ENCODE data around the gene STKLD1.
"Not testable (repeated sequence)": the region's sequence is repeated elsewhere in the genome, so short reads cannot be mapped to it uniquely, and the experiment has no call there.

The STKLD1 gene

DNA sequence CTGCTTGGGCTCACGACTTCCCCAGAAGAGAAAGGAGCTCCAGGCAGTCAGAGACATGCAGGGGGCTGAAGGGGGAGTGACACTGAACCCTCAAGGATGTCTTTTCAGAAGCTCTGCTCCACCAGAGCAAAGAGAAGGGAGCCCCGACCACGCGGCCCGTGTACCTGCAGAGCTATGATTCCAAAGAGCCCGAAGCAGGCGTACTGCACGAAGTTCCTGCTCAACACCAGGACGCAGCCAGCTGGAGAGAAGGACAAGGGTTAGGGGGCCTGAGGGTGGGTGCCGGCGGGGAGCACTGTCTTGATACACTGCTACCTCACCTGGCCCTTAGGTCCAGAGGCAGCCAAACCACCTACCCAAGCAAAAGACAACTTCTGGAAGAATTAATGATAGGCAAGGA is 9.7 kb upstream of the STKLD1 start:
- no peak for DNase-seq

DNA sequence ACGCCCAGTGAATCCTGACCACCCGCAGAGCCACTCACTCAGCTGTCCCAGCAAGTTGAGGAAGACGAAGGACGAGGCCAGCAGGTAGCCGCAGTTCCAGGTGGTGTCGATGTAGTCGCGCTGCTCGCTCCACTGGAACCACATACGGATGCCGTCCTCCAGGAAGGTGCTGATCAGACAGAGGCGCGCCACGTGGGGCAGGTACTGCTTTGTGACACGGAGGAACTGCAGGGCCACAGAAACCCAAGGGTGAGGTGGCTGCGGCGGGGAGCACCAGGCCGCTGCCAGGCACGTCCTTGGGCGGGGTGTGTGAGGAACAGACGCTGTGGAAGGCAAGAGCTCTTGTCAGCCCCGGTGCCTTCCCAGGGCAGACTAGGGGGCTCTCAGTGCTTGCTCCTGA is 8.9 kb upstream of the STKLD1 start:
- no peak for DNase-seq

DNA sequence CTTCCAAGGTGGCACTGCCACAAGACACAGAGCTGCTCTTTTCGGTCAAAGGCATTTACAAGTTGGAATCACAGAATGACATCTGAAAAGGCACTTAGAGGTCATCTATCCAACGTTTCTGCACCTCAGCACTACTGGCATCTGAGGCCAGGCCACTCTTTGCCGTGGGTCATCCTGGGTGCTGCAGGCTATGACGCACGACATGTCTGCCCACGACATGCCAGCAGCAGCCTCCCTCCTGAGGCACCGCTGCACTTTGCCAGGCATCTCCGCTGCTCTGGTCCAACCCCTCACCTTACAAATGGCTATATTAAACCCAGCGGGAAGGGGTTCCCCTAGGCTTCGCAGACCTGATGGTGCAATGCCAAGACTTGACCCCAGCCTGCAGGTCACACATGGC is 8.4 kb upstream of the STKLD1 start:
- no peak for DNase-seq

DNA sequence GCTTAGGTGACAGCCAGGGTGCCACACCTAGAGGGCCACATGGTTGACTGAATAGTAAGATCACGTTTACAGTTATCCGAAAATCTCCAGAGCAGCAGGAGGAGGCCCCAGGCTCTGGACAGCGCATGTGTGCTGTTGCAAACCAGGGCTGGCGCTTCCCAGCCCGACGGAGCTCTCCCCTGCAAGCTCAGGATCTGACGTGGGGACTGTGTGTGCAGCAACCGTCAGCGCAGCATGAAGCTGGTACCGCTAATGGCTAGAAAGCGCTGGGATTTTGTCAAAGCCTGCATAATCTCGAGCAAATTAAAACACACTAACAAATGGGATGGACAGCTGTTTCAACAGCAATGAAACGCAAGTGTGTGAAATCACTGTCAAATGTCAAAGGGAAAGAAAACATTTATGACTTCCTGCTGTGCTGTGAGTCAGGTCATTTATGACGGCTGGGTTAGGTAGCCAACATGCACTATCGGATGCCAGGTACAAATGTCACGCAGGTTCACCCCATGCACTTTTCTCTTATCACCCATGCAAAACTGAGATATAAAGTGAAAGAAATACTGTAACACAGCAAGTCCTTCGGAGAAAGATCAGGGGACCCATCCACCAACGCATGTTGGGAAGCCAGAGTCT is 7.8 kb upstream of the STKLD1 start:
- DNase-seq = no peak

DNA sequence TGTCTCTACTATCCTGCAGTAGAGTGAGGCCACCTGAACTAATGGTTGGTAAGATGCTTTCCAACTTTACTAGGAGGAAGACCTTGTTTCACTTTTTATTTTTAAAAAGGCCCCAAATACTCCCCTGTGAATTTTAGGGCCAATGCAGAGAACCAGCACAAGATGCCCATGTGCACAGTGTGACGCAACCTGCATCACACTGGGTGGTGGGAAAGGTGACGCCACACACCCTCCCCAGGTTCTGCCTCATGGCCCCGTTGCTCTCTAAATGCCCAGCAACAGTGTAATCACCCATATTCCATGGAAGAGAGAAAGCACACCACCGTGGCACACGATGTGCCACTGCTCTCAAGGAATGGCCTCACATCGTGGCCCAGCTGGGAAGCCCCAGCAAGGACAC is 6.7 kb upstream of the STKLD1 start:
- DNase-seq = no peak

DNA sequence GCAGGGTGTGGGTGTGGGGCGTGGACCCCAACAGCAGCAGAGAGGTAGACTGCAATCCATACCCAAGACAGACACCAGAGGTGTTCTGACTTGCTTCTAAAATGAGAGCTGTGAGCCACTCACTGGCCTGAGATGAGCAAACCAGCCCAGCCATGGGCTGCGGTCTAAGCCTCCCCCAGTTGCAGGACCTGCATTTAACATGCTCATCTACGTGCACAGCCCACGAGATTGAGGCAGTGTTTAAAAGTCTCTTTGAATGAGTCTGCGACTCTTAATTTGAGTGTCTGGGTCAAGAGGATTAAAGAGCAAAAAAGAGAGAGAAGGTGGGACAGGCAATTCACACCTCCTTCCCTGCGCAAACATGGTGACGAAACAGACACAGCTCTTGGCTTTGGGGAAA is 6.2 kb upstream of the STKLD1 start:
- no peak for DNase-seq

DNA sequence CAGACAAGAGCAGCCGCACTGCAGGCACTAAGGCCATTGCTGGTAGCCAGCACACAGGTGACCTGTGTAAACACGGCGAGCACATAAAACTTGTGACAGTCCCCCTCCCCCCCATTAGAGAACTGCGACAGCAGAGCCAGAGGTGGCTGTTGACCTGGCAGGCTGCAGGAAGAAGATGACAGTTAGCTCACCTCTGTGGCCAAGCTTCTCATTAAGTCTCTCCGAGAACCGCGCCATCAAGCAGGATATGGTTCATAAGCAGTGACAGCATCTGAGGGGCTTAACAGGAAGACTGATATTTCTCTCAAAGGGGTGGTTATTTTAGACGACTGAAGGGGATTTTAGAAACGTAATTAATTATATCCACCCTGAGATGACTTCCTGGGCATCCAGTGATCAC is 5.5 kb upstream of the STKLD1 start:
- DNase-seq = no peak

DNA sequence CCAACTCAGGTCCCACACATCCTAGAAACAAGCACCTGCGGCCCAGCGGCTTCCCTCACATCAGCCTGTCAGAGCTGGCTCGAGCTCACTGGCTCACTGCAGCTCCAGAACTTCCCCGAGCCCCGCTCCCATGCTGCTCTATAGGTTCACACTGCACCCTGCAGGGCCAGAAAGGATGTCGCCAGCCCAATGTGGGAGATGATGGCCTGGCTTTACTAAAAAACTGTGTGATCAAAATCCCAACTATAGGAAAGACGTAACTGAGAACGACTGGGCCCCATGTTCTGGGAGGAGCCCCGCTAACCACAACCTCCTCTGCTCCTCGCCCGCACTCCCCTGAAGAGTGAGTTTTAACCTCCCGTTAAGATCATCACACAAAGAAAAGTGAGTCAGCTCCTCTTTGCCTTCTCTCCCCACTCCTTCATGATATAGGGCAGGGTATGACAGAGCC is 4.9 kb upstream of the STKLD1 start:
- no peak for DNase-seq

DNA sequence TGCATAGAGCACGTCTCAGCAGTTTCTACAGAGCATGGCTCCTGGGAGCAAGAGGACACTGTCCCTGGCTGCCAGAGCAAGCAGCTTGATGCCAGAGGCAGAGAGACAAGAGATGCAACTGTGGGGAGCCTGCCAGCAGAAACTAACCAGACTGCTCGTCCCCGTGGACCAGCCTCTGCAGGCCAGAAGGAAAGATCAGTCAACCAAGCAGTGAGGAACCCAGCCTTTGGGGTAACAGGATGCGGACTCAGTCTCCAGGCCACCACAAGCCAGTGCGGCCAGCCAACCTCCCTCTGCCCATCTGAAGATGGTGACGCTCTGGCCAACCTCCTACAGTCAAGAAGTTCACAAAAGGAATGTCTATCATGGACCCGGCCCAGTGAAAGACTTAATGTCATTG is 4.0 kb upstream of the STKLD1 start:
- DNase-seq = no peak

DNA sequence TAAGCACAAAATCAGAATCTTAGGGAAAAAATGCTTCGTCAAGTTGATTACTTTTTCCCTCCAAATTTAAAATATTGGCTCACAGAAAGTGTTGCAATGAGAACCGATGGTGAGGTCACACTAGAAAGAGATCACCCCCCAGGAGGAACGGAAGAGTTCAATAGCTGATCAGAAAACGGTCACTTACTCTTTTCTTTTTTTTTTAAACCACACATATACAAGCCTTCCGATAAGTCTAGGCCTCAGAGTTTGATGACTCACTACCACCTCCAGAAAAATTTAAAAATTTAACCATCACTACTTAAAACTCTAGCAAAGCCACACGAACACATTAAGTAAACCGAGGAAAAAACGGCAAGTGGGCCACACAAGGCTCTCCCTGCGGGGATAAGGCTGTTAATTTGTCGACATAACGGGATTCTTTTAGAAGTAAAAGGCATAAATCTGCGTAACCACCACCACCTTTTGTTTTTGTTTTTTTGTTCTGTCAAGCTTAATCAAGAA is 1.5 kb upstream of the STKLD1 start:
- no peak for DNase-seq

DNA sequence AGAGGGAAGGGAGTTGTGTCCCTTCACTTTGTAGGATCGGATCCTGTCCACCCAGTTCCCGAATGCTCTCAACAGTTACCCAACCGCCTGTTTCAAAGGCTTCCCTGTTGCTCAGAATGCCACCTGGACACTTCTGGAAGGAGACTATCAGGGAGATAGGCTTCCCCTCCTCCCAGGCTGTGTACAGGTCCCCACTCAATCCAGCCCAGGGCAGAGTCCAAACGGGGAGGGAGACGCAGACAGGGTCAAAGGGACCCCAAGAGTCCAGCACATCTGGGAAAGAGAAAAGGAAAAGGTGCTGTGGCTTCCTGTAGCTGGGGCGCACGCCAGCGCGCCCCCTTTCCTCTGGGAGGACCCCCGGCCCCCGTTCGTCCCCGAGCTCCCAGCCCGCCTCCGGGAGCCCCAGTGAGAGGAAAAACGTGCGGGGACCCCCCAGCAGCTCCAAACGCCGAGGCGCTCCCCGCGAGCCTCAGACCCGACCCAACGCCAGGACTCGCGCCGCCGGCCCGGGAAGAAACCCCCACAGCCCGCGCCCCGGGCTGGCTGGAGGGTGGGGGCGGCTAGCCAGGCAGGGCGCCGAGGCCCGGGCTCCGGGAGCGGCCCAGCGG is 946 bp upstream of the STKLD1 start:
- DNase-seq = peak; percentile 43

DNA sequence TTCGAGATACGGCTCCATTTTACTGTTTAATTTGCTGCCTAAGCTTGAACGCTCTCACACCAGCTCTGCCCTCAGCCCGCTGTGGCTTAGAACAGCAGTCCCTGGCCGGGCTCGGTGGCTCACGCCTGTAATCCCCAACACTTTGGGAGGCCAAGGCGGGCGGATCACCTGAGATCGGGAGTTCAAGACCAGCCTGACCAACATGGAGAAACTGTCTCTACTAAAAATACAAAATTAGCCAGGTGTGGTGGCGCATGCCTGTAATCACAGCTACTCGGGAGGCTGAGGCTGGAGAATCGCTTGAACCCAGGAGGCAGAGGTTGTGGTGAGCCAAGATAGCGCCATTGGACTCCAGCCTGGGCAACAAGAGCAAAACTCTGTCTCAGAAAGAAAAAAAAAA is 1.1 kb downstream of the STKLD1 start:
- not testable (repeated sequence) for DNase-seq

DNA sequence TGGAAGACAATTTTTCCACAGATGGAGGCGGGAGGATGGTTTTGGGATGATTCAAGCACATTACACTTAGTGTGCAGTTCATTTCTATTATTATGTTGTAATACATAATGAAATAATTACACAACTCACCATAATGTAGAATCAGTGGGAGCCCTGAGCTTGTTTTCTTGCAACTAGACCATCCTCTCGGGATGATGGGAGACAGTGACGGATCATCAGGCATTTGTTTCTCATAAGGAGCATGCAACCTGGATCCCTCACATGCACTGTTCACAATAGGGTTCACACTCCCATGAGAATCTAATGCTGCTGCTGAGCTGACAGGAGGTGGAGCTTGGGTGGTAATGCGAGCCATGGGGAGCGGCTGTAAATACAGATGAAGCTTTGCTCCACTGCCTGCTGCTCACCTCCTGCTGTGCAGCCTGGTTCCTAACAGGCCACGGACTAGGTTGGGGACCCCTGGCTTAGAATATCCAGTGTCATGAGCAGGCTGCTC is 1.6 kb downstream of the STKLD1 start:
- peak; percentile 67 for DNase-seq

DNA sequence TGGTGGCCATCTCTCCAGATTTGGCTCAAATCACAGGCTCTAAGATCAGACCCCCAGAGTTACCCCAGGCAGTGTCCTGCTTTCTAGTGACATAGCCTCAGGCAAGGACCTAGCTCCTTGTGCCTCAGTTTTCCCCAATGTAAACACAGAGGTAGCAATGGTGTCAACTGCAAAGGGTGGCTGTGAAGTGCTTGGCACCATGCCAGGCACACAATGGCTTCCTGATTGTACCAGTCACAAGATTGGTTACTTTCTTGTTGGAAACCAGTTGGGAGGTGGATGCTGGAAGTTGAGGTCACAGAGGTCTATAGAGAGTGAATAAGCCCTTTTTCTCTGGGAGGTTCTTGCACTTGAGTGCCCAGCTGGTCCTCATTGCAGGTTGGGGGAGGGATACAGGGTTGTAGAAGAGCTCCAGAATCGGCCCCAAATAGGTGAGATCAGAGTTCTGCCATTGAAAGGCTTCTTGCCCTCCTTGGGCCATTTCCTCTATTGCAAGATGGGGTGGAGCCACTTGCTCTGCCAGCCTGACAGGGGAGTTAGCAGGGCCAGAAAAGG is 2.3 kb downstream of the STKLD1 start:
- no peak for DNase-seq

DNA sequence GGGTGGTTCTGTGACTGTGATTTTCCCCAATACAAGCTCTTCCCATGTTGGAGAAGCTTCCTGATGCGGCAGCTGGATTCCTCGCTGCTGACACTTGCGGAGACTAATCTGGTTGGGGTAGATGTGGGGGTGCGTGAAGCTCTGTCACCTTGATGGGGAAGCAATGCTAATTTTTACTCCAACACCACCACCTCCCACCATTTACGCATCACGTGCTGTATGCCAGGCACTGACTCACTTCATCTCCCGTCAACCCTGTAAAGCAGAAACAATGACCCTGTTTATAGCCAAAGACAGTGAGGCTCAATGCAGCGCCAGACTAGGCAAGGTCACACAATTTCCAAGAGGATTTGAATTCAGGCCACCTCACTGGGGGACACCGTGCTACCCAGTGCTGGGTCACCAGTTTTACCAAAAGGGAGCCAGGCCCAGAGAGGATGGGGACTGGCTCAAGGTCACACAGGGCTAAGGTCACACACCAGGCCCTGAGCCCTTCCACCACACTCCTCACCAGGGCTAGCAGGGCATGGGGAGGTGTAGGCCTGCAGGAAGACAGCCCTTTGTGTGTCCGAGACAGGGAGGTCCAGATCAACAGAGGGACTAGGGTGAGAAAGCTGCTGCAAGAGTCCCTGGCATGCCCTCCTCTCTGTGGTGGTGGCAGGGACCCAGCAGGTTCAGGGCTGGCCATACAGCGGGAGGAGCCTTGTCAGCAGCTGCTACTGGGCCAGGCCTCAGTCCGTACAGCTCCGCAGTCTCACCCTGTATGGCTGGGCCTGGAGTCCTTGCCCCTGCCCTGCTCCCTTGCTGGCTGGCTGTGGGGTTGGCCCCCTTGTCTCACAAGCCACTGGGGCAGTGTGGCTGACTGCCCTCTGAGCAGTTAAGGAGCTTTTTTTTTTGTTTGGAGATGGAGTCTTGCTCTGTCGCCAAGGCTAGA is 3.3 kb downstream of the STKLD1 start:
- no peak for DNase-seq

DNA sequence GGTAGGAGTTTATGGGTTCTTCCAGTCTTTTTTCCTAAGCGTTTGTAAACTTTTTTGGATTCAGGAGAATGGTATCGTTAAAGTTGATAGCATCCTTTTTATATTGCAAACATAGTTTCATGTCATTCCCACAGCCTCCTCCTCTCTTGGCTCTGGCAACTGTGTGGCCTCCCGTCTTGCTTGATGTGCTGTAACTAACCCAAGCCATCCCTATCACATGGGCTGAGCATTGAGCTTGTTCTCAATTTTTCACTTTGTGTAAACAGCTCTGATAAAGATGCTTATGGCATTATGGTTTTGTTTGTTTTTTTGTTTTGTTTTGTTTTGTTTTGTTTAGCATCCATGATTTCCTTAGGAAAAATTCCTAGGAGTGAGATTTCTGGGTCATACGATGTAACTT is 4.6 kb downstream of the STKLD1 start:
- DNase-seq = no peak

DNA sequence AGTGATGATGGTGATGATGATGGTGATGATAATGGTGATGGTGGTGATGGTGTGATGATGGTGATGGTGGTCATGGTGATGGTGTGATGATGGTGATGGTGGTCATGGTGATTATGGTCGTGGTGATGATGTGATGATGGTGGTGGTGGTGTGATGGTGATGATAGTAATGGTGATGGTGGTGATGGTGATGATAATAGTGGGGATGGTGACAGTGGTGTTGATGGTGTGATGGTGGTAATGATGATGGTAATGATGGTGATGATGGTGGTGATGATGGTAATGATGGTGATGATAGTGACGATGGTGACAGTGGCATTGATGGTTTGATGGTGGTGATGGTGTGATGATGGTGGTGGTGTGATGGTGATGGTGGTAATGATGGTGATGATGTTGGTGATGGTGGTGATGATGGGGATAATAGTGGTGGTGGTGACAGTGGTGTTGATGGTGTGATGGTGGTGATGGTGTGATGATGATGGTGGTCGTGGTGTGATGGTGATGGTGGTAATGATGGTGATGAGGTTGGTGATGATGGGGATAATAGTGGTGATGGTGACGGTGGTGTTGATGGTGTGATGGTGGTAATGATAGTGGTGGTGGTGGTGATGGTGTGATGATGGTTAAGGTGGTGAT is 6.5 kb downstream of the STKLD1 start:
- DNase-seq = no peak

DNA sequence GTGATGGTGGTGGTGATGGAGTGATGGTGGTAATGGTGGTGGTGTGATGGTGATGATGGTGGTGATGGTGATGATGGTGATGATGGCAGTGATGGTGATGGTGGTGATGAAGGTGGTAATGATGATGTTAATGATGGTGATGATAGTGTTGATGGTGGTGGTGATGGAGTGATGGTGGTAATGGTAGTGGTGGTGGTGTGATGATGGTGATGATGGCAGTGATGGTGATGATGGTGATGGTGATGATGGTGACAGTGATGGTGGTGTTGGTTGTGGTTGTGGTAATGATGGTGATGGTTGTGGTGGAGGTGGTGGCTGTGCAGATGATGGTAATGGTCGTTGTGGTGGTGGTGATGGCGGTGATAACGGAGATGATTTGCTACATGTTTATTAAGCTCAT is 7.3 kb downstream of the STKLD1 start:
- no peak for DNase-seq

DNA sequence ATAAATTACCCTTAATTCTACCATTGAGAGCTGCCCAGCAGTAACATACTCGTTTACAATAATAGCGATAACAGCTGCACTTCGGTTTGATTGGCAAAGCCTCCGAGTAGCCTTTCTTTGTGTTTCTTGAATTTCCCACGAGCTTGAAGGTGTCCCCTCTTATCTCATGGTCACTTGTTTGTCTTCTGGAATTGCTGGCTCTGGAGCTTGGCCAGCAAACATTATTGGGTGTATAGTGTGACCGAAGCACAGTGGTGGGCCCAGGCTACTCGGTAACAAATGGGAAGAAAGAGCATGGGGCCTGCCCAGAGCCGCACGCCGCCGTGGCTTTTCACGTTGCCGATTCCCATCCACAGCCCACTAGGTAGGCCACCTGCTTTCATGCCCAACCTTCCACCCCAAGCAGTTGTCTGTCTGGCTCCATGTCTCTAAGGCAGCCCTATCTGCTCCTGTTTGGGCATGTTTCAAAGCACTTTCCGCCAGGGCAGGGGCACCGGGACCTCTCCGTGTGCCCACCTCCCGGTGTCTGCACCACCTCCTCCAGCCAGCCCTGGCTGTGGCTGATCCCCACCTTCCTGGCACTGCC is 8.7 kb downstream of the STKLD1 start:
- DNase-seq = no peak

DNA sequence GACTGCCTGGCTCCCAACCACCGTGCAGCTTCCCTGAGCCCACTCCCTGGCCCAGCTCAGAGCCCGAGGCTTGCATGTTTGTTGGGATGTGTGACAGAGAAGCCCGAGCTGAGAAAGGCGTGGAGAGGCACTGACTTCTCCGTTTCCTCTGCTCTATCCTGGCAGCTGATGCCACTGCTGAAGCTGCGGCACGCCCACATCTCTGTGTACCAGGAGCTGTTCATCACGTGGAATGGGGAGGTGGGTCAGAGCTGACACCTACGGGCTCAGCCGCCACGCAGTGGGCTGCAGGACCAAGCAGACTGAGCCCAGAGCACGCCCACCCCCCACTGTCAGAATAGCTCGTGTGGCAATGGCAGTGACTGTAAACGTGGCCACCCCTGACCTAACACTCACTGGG is 9.3 kb downstream of the STKLD1 start:
- DNase-seq = no peak

DNA sequence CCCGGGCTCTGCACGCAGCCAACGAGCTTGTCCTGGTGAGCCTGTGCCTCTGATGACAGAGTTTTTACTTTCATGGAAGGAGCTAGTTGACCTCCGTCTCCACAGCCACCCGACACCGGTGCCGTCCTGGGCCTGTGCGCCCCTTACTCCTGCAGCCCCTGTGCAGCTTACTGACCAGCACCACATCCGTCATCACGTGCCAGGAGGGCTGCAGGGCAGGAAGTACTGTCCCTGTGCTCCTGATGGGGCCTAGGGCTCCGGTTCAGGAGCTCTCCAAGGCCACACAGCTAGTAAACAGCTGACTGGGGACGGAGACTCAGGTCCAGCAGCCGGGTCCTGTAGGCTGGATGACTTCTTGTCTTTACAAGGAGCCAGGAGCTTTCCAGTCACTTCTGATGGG is 10.2 kb downstream of the STKLD1 start:
- no peak for DNase-seq

DNA sequence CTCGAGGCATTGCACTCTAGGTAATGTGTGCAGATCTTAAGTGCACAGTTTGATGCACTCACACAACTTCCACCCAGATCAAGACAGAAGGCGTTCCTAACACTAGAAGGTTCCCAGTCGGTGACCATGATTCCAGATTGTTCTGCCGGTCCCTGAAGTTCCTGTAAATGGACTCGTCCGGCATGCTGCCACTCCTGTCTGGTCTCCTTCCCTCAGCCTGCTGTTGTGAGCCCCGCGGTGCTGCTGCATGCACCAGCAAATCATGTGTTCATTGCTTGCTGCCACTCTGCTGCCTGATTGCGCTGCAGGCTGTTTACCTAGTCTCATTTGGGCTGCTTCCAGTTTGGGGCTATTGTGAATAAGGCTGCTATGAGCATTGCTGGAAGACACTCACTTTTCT is 11.5 kb downstream of the STKLD1 start:
- DNase-seq = no peak
